Mucosa of stomach (tissue), 1 donor: ENCODE results near the gene UMAD1.
"Not testable (repeated sequence)": the region's sequence is repeated elsewhere in the genome, so short reads cannot be mapped to it uniquely, and the experiment has no call there.

Source experiments
- H3K27me3 ChIP-seq: one replicate; pipeline ENCODE4 v1.7.0; 2013; ENCODE audit warnings: mild to moderate bottlenecking, low read length; ENCODE audit not compliant: control insufficient read depth, insufficient read depth
- H3K36me3 ChIP-seq: one replicate; pipeline ENCODE4 v1.7.0; 2013; ENCODE audit warnings: low read length; ENCODE audit not compliant: control insufficient read depth, insufficient read depth
- H3K4me1 ChIP-seq: one replicate; pipeline ENCODE4 v1.7.0; 2013; ENCODE audit warnings: mild to moderate bottlenecking, low read length; ENCODE audit not compliant: control insufficient read depth, insufficient read depth
- H3K4me3 ChIP-seq: one replicate; pipeline ENCODE4 v1.7.0; 2013; ENCODE audit warnings: low read length
- H3K9ac ChIP-seq: one replicate; pipeline ENCODE4 v1.7.0; 2013; ENCODE audit warnings: mild to moderate bottlenecking, low read length, moderate library complexity
- H3K9me3 ChIP-seq: one replicate; pipeline ENCODE4 v1.7.0; 2013; ENCODE audit warnings: mild to moderate bottlenecking, low read length, moderate library complexity; ENCODE audit not compliant: control insufficient read depth
- donor health status: Pancreatic carcinoma.

UMAD1 gene

DNA sequence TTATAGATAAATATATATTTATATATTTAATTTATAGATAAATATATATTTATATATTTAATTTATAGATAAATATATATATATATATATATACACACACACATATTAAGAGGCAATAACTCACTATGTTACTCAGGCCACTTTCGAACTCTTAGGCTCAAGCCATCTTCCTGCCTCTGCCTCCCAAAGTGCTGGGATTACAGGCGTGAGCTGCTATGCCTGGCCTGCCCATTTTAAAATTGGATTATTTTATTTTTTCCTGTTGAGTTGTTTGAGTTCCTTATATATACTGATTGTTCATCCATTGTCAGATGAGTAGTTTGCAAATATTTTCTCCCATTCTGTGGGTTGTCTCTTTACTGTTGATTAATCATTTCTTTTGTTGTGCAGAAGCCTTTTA lies 39.1 kb downstream of the UMAD1 start:
- not testable (repeated sequence) for H3K4me1 ChIP-seq, H3K9ac ChIP-seq, H3K36me3 ChIP-seq, H3K4me3 ChIP-seq, H3K27me3 ChIP-seq, H3K9me3 ChIP-seq

DNA sequence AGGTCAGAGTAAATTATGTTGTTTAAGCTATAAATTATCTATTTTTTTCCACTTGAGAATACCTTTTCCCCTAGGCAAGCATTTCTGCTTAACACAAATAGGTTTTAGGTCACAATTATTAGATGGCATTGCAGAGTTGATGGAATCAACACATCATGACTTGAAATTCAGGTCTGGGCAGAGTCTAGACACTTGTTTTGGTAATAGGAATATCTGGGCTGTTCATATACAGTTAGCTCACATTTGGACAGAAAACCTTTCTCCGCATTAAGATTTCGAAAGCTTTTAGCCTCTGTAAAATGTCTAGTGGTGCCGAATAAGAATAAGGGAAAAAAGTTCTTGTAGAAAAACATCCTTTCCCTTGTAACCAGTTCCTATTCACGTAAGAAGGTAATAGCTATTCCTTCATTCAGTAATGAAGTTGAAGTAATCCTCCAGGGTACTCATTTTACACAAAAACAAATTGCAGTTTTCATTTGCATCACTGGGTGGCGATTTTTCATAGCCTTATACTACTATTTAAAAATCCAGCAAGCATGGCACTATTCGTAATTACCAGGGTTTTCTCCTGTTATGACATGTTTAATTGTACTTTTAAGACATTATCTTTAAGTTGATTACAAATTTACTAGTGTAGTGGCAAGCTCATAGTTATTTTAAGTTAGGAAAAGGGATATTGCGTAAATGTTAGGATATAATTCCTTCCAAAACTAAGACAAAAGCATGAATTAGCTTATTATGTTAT lies 40.8 kb downstream of the UMAD1 start:
- Histone ChIP-seq H3K27me3 (no peaks in the 10 kb centered on the region), H3K9me3 (no peaks in the 10 kb centered on the region), H3K9ac (peak overlapping the region; percentile 6), H3K4me1 (peaks cover 4% of the 10 kb centered on the region), H3K4me3 (no peak overlapping the region), H3K36me3 (no peaks in the 10 kb centered on the region)

DNA sequence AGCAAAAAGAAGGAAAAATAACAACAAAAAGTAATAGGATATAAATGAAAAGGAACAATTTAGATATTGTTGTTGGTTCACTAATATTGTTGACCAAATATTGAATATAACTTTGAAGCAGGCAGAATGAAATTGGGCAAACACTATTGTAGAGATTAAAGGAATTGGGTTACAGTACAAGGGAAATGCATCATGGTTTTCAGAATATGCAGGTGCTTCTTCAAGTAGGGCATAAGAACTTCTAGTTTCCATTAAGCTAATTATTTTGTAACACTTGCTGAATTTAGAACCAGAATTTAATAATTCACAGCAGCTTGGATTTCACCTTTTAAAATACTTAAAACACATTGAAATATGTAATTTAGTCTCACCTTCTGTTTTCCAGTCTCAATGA lies 41.4 kb downstream of the UMAD1 start:
- H3K27me3 ChIP-seq = no peaks in the 10 kb centered on the region
- no peak overlapping the region for H3K9ac ChIP-seq
- H3K4me3 ChIP-seq = no peak overlapping the region
- H3K4me1 ChIP-seq = peaks cover 8% of the 10 kb centered on the region
- H3K9me3 ChIP-seq = no peaks in the 10 kb centered on the region
- H3K36me3 ChIP-seq = no peaks in the 10 kb centered on the region

DNA sequence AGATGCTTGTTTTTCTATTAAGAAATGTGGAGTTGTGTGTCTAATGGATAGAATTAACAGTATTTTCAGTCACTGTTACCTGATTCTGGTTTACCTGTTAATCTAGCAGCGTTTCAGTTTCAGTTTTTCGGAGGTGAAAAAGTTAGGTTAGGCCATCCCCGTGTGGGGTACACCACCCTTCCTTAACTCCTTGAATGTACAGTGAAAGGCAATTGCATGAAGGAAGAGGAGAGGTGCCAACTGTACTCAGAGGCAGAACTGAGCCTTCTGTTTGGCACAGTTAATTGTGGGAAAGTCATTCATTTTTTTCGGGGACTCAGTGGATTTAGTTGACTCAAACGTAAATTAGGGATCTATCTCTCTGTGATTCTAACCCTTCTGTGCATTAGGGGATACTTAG lies 42.3 kb downstream of the UMAD1 start:
- peak overlapping the region; percentile 1 for H3K9ac ChIP-seq
- no peaks in the 10 kb centered on the region for H3K27me3 ChIP-seq
- peaks cover 8% of the 10 kb centered on the region for H3K4me1 ChIP-seq
- H3K9me3 ChIP-seq = no peaks in the 10 kb centered on the region
- no peaks in the 10 kb centered on the region for H3K36me3 ChIP-seq
- no peak overlapping the region for H3K4me3 ChIP-seq

DNA sequence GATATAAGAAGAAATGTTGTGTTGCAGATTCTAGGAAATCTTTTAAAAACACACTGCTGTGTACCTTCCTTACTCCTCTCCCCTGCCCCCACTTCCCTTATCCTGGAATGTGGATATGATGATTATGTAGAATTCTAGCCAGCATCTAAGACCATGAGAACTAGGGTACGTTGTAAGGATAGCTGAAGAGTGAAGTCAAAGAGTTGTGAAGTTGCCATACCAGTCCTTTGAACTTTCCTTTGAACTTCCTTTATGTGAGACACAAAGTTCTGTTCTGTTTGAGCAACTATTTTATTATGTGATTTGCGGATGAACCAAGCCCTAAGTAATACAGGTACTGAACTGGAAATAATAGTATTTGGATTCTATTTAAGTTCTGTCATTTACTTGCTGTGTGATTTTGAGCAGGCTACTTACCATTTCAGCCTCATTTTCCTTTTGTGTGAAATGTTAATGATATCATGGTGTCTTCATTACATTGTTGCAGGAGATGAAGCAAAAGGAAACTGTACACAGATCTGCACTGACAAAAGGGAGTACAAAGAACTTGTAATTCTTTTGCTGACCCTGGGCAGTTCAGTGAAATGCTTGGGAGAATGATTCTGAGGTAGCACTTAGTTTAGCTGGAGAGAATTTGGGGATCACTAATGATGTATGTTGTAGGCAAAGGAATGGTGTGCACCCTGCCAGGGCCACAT lies 46.4 kb downstream of the UMAD1 start:
- Histone ChIP-seq H3K9me3 (no peaks in the 10 kb centered on the region), H3K4me1 (peaks cover 11% of the 10 kb centered on the region), H3K4me3 (no peak overlapping the region), H3K27me3 (no peaks in the 10 kb centered on the region), H3K9ac (no peak overlapping the region), H3K36me3 (no peaks in the 10 kb centered on the region)

DNA sequence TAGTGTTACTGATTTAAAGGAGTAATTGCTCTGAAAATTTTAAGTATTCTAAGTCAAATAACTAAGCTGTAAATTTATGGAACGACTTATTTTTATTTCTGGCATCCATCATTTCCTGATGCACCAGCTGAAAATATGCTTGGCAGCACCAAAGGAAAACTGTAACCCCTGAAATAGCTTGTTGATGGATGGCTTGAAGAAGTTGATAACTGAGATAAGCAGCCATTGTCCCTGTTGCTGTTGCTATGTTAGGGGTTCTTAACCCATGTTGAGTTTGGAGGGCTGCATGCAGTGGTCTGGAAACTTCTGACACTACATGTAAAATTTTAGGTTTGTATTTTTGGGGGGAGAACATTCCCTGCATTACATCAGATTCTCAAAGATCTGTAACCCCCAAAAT lies 47.2 kb downstream of the UMAD1 start:
- Histone ChIP-seq H3K27me3 (no peaks in the 10 kb centered on the region), H3K9ac (no peak overlapping the region), H3K4me1 (peaks cover 11% of the 10 kb centered on the region), H3K9me3 (no peaks in the 10 kb centered on the region), H3K36me3 (no peaks in the 10 kb centered on the region), H3K4me3 (no peak overlapping the region)

DNA sequence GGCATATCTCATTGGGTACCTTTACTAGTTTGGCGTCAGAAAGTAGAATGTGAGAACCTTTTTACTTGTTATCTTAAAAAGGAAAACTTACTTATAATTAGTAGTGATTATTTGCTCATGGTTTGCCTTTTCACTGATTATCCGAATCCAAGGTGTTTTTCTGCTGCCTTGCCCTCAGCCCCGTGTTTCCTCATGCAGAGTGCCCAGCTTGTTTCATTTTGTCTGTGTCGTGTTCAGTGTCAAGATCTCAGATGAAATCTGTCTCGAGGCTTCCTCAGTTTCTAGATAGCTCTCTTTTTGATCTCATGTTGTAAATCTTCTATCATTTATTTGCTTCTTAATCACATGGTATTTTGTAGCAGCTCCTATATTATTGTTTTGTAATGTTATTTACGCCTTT lies 47.8 kb downstream of the UMAD1 start:
- Histone ChIP-seq H3K9me3 (no peaks in the 10 kb centered on the region), H3K36me3 (no peaks in the 10 kb centered on the region), H3K9ac (peak overlapping the region; percentile 29), H3K4me1 (peaks cover 11% of the 10 kb centered on the region), H3K27me3 (no peaks in the 10 kb centered on the region), H3K4me3 (no peak overlapping the region)

DNA sequence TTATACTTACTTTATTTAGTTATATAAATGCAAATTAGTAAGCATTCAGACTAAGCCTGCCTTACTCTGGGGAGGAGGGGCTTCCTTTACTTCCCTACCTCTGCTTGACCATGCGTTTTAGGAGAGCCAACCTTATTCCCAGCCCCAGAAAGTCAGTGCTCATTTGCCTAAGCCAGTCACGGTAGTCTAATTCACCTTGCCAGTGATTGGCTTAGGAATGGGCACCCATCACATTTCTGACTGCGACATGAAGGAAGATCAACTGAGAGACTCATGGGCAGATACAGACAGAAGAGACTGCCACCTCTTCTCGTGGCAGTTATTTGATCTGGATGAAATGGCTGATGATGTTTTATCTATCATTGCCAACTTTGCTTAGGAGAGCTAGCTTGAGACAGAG lies 48.4 kb downstream of the UMAD1 start:
- Histone ChIP-seq H3K4me3 (no peak overlapping the region), H3K9ac (no peak overlapping the region), H3K36me3 (no peaks in the 10 kb centered on the region), H3K4me1 (peaks cover 11% of the 10 kb centered on the region), H3K9me3 (no peaks in the 10 kb centered on the region), H3K27me3 (no peaks in the 10 kb centered on the region)

DNA sequence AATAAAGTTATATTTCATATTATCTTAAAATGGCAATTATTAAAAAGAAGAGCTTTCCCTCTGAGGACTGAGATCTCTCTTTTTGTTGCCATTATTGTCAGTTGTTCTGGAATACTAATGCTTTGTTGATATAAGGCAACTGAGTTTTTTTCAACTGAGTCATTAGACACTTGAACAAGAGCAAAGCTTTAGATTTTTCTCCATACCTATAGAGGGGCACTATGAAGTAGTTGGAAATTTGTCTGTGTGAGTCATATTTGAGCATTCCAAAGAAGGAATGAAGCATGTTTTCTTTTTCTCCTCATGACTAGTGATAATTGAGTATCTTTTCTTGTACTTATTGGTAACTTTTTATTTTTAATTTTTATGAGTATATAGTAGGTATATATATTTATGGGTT lies 53.3 kb downstream of the UMAD1 start:
- no peaks in the 10 kb centered on the region for H3K27me3 ChIP-seq
- no peak overlapping the region for H3K9ac ChIP-seq
- peaks cover 13% of the 10 kb centered on the region for H3K4me1 ChIP-seq
- H3K9me3 ChIP-seq = no peaks in the 10 kb centered on the region
- no peaks in the 10 kb centered on the region for H3K36me3 ChIP-seq
- no peak overlapping the region for H3K4me3 ChIP-seq

DNA sequence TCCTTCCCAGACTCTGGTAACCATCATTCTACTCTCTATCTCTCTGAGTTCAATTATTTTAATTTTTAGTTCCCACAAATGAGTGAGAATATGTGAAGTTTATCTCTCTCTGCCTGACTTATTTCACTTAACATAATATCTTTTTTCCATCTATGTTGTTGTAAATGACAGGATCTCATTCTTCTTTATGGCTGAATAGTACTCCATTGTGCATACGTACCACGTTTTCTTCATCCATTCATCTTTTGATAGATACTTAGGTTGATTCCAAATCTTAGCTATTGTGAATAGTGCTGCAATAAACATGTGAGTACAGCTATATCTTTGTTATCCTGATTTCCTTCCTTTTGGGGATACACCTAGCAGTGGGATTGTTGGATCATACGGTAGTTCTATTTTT lies 54.0 kb downstream of the UMAD1 start:
- Histone ChIP-seq H3K36me3 (no peaks in the 10 kb centered on the region), H3K27me3 (no peaks in the 10 kb centered on the region), H3K4me3 (no peak overlapping the region), H3K4me1 (peaks cover 13% of the 10 kb centered on the region), H3K9ac (no peak overlapping the region), H3K9me3 (no peaks in the 10 kb centered on the region)

DNA sequence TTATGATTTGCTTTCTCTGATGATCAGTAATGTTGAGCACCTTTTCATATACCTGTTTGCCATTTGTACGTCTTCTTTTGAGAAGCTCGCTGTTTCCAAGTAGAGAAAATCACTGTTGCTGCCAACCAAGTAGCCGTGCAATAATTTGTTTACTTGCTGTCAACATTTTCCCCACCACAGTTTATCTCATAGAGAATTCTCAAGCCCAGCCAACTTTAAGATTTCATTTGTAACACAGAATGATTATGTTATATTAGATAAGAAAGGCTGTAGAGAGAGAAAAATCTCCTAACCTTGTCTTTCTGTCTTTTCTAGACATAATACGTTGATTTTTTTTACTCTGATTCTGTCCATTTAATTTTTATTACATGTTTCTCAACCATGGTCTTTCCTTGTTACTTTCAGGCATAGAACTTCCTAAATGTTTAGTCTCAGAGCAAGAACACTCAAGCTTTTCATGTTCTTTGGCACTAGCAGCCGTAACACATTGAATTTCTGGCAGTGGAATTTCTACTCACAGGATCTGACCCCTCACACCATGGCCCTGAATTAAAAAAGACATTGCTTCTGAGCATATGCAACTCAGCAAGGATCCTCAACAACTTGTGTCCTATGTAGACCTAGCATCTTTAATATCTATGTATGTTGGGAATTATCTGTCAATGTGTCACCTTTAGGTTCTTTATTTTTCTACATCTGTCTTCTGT lies 54.7 kb downstream of the UMAD1 start:
- Histone ChIP-seq H3K4me3 (no peak overlapping the region), H3K27me3 (no peaks in the 10 kb centered on the region), H3K36me3 (no peaks in the 10 kb centered on the region), H3K4me1 (peaks cover 13% of the 10 kb centered on the region), H3K9me3 (no peaks in the 10 kb centered on the region), H3K9ac (no peak overlapping the region)

DNA sequence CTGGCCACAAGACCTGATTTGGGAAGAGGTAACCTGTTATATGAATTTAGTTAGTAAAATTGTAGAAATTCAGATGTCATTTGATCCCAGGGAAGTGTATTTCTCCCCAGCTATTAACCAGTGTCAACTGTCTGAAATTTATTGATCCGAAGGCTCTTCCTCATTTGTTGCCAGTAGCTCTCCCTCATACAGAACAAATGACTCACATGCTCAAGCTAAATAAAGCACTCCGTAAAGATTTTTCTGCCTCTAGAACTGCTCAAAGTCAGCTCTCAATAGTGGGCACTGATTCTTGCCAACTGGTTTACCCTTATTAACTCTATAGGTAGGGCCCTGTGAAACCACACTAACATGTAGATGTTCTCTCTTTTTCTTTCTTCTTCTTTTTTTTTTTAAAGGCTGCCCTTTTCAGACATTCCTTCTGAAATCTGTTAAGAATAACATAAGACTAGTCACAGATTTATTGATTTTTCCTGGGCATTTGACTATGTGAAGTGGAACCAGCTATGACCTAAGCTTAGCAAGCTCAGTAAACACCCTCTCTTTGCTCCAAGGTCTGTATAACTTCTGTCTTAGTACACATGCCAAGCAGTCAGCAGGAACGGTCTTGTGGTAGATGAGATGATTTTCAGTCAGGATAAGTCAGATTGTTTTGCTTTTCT lies 56.0 kb downstream of the UMAD1 start:
- Histone ChIP-seq H3K4me3 (no peak overlapping the region), H3K27me3 (no peaks in the 10 kb centered on the region), H3K9ac (no peak overlapping the region), H3K4me1 (peaks cover 13% of the 10 kb centered on the region), H3K36me3 (no peaks in the 10 kb centered on the region), H3K9me3 (no peaks in the 10 kb centered on the region)
